Activated CD8-positive, alpha-beta memory T cell treated with anti-CD3 and anti-CD28 coated beads for 1 hour (primary cell): Measurements from ENCODE around the gene USP54.
"Not testable (repeated sequence)": the region's sequence is repeated elsewhere in the genome, so short reads cannot be mapped to it uniquely, and the experiment has no call there.

Experiments
- DNase-seq, 2 donors: peaks; one replicate each; pipeline ENCODE4 v3.0.0-alpha.2; 2020; ENCODE audit warnings: low read depth in 1 of 2; ENCODE audit errors: extremely low read depth in 1 of 2

The USP54 gene, protein sequence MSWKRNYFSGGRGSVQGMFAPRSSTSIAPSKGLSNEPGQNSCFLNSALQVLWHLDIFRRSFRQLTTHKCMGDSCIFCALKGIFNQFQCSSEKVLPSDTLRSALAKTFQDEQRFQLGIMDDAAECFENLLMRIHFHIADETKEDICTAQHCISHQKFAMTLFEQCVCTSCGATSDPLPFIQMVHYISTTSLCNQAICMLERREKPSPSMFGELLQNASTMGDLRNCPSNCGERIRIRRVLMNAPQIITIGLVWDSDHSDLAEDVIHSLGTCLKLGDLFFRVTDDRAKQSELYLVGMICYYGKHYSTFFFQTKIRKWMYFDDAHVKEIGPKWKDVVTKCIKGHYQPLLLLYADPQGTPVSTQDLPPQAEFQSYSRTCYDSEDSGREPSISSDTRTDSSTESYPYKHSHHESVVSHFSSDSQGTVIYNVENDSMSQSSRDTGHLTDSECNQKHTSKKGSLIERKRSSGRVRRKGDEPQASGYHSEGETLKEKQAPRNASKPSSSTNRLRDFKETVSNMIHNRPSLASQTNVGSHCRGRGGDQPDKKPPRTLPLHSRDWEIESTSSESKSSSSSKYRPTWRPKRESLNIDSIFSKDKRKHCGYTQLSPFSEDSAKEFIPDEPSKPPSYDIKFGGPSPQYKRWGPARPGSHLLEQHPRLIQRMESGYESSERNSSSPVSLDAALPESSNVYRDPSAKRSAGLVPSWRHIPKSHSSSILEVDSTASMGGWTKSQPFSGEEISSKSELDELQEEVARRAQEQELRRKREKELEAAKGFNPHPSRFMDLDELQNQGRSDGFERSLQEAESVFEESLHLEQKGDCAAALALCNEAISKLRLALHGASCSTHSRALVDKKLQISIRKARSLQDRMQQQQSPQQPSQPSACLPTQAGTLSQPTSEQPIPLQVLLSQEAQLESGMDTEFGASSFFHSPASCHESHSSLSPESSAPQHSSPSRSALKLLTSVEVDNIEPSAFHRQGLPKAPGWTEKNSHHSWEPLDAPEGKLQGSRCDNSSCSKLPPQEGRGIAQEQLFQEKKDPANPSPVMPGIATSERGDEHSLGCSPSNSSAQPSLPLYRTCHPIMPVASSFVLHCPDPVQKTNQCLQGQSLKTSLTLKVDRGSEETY (N-terminal part only)

DNA sequence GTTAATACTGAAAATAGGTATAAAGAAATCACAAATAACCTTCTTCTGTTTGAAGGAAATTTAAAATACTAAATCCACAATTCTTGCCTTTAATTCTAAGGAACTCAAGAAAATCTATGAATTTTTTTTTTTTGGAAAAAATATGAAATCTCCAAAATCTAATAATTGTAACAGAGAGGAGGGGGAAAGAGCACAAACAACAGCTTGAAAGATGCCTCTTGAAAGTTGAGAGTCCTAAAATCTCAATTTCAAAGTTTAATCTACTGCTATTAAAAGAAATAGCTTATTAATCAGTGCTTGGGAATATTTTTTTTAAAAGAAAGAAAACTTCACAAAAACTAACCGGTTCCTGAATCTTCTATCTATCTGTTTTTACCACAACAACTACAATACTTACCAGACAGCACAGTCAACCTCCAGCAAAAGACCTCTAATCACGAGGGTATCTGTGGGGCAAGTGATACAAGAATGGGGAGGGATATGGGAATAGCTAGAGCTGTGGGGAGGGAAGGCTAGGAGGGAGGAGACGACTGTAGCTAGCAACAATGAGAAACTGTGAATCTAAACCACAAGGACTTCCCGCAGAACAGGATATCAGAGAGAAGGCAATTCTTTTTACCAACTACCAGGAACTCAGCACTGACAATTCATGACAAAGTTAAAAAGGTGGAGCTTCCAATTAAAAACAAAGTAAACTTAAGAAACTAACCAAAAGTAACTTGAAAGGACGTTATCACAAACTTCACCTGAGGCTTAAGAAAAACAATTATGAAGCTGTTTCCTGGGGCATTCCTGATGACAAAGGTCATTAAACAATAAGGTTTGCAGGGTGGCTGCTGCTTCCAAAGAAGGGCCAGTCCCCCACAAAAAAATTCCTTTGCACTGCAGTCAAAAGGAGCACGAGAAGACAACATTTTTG, at the start of gene USP54:
USP54 (minus strand) TSS at position 462 of the 919 bp plus-strand sequence. CDS start 15,684 bp downstream, outside the sequence.
- no peak for DNase-seq

DNA sequence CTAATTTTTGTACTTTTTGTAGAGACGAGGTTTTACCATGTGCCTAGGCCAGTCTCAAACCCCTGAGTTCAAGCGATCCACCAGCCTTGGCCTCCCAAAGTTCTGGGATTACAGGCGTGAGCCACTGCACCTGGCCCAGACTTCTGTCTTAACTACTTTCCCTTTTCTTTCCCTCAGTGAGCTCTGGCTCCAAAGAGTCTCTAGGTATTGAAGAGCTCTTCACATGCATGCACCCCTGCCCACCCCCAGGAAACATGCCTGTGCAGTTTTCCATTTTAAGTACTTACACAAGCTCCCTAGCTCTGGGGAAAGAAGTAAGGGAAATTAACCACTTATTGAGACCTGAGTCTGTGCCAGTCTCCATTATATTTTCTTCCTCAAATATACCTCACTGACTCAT, 48.1 kb upstream of the USP54 start:
- no peak for DNase-seq

DNA sequence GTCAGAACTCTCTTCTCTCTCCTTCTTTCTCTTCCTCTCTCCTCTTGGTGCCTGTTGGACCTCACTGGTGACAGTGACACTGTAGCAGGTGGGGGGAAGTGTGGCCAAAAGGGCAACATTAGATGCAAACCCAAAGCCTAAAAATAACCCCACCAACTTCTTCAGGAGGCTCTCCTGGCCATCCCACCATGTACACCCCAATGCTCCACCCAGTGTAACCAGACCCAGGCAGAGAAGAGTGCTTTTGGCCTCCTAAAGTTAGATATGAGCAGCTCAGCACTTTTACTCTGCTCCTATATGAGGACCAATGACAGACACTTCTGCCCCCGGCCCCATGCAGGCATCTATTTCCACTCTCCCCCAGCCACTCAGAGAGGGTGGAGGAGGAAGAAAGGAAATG, 44.6 kb upstream of the USP54 start:
- DNase-seq: no peak

DNA sequence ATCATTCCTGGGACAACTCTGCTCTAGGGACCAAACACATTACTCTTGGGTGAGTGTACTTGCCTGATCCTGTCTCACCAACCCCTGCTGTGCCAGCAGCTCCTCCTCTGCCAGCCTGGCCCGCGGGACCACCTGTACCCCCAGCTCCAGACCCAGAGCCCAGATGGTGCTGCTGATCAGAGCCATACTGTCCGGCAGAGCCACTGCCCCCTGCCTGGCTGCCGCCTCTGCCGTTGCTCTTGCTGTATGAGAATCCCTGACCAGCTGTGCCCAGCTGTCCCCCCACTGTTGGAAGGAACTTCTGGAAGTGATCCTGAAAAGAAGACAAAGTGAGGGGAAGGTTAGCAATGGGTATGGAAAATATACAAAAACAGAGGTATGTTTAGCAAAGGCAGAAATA, 43.3 kb upstream of the USP54 start:
- DNase-seq: no peak

DNA sequence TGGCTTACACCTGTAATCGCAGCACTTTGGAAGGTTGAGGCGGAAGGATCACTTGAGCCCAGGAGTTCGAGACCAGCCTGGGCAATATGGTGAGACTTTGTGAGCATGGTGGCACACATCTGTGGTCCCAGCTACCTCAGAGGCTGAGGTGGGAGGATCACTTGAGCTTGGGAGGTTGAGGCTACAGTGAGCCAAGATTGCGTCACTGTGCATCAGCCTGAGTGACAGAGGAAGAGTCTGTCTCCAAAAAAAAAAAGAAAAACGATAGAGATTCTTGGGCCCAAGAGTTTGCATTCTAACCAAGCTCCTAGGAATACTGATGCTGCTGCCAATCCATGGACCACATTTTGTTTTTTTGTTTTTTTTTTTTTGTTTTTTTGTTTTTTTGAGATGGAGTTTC, 38.0 kb upstream of the USP54 start:
- no peak for DNase-seq

DNA sequence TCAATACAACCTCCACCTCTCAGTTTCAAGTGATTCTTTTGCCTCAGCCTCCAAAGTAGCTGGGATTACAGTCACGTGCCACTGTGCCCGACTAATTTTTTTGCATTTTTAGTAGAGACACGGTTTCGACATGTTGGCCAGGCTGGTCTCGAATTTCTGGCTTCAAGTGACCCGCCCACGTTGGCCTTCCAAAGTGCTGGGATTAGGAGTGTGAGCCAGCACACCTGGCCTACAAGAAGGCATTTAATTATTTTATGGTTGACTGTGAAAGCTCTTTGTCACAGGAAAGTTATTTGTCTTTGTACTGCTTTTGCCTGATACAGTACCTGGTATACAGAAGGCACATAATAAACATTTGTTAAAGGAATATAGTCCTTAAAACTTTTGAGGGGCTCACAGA, 37.3 kb upstream of the USP54 start:
- DNase-seq: no peak

DNA sequence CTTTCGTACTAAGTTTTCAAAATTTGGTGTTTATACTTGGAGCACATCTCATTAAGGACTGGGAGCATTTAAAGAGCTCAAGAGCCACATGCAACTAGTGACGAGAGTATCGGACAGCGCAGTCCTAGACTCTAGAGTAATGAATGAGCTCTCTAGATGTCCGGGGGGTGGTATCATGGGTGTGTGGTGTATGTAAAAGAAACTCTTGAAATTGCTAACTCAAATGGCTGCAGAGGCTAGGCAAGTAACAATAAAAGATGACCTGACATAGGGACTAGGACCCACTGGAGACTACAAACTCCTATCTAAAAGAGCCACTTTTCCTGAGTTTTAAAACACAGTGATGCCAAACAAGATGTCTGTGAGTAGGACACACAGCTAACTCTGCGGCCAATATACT, 36.2 kb upstream of the USP54 start:
- DNase-seq: no peak

DNA sequence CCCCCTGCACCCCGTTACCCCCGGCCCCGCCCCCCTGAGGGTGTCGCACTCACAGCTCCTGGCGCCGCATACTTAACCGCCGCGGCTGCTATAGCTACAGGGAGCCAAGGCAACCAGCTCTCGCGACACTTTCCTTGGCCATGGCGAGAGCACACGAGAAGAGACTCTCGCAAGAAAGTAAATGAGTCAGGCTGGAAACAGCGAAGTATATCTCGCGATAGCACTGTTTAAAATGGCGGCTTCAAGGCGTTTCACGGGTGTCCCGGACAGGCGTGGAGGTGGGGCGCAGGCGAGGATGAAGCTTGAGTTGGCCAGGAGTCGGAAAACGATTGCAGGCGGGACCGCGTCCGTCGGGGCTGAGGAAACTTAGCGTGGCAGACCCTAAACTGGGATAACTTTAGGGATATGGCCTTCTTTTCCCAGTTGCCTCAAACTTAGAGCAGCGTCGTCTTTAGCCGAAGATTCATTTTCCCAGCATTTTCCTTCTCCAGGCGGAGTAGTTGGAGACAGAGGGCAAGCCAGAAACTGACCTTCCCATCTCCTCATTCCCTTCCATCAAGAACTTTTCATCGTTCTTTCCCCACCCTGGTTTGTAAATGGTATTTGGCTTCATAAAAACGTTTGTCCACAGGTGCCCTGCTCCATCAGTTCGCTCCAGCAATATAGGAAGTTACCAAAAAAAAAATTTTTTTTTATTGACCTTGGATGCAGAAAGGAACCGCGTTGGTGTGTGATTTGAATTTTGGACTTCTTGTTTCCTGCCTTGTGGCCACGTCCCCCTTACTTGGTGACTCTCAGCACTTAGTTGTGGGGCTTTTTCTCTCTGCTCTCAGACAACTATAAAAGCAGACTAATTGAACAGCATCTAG, 35.0 kb upstream of the USP54 start:
- peak; percentile 84 to 85 for DNase-seq

DNA sequence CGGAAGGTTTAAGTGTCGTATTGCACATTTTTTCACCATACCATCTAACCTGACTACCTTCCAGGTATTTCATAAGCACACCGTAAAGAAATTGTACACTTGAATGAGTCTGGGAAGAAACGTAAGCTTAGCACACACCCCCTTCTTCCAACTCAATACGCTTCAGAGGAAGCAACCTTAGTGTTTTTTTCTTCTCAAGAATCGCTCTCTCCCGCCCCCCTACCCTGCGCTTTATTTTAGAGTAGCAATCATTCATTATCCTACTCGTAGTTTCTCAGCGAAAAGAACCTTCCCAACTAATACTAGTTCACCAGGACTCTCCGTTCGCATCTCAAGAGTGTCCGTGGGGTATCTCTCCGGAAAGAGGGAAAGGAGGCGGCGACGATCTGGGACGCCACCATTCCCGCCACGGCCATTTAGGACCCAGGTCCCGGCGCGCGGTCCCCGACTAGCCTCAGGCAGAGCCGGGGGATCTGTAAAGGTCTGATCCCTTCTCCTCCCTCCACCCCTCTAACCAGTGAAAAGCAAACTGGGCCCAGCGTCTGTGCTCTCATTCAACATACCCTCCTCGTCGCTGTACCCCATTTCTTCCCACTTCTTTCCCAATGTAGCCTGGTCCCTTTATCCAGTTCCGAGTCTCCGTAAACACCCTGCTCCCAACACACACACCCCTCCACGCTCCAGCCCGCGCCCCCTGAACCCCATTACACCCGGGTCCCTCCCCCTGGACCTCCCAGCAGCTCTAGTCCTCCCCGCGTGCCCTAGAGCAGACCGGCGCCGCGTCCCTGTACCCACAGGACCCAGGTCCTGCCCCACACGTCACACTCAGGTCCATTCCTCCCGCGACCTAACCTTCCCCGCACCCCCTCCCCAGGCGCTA, 34.1 kb upstream of the USP54 start:
- no peak for DNase-seq

DNA sequence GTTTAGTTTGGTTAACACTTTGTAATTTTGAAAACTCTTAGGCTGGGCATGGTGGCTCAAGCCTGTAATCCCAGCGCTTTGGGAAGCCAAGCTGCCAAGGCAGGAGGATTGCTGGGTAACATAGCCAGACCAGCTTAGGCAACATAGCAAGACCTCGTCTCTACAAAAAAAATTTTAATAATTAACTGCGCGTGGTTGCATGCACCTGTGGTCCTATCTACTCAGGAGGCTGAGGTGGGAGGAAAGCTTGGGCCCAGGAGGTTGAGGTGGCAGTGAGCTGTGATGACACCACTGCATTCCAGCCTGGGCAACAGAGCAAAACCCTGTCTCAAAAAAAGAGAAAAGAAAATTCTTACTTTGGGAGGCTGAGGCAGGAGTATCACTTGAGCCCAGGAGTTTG, 31.9 kb upstream of the USP54 start:
- DNase-seq: no peak

DNA sequence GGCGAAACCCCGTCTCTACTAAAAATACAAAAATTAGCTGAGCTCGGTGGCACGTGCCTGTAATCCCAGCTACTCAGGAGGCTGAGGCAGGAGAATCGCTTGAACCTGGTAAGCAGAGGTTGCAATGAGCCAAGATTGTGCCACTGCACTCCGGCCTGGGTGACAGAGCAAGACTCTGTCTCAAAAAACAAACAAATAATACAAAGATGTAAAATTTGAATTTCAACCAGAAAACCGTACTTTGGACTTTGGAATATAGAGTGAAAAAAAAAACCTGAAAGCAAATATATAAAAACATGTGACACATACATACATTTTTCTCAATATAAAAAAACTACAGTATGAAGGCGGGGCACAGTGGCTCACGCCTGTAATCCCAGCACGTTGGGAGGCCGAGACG, 29.8 kb upstream of the USP54 start:
- DNase-seq: not testable (repeated sequence)

DNA sequence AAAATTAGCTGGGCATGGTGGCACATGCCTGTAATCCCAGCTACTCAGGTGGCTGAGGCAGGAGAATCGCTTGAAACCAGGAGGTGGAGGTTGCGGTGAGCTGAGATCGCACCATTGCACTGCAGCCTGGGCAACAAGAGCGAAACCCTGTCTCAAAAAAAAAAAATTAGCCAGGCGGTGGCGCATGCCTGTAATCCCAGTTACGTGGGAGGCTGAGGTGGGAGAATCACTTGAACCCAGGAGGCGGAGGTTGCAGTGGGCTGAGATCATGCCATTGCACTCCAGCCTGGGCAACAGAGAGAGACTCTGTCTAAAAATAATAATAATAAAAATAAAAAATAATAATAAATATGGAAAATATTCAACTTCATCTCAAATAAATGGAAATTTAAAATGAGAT, 26.0 kb upstream of the USP54 start:
- not testable (repeated sequence) for DNase-seq

DNA sequence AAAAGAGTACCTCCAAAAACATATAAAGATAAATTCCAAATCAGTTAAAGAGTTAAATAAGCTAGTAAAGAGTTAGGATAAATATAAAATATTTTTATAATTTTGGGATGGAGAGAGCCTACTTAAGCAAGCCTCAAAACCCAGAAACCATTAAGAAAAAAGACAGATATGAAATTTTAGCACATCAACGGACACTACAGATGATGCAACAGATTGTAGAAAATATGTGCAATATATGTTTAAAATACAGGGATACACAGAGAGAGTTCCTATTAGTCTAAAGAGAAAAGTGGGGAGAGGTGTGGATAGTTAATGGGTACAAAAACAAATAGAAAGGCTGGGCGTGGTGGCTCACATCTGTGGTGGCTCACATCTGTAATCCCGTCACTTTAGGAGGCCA, 23.6 kb upstream of the USP54 start:
- no peak for DNase-seq

DNA sequence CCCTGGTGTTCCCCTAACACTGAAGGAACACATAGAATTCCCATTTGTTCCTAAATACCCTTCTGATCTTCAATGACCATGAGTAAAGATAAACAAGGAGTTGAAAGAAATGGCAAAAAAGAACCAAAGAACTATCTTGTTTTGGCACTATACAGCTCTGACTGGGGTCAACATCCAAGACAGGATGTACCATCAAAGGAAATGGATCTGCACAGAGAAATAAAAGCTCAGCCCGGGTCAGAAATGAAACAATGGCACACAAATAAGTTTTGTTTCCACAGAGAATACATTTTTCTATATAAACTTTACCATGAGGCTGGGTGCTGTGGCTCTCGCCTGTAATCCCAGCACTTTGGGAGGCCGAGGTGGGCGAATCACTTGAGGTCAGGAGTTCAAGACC, 18.0 kb upstream of the USP54 start:
- no peak for DNase-seq

DNA sequence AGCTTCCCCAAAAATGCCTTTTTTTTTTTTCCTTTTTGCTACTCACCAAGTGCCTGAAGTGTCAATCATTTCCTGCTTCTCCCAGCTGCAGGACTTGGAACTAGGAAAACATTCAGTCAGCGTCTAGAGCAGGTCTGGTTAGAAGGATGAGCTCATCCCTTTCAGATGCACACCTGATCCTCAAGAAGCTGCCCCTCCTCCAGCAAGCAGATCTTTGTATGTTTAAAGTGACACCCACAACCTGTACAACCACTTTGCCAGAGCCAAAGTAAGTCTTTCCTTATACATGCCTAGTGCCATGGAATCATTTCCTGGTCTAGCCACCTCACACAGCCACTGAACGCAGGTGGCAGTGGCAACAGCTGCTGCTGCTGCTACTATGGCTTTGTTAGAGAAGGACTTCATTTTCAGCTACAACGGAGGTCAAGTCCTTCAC, 10.4 kb upstream of the USP54 start:
- no peak for DNase-seq

DNA sequence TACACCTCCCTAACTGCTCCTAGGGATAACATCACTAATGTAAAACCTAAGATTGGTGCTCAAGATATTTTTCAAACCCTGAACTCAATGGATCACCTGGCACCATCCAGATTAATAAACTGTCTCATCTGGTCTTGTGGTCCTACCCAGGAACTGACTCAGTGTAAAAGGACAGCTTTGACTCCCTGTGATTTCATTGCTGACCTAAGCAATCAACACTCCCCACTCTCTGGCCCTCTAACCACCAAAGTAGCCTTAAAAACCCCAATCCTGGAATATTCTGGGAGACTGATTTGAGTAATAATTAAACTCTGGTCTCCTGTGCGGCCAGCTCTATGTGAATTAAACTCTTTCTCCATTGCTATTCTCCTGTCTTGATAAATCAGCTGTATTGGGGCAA, 6.2 kb upstream of the USP54 start:
- no peak for DNase-seq

DNA sequence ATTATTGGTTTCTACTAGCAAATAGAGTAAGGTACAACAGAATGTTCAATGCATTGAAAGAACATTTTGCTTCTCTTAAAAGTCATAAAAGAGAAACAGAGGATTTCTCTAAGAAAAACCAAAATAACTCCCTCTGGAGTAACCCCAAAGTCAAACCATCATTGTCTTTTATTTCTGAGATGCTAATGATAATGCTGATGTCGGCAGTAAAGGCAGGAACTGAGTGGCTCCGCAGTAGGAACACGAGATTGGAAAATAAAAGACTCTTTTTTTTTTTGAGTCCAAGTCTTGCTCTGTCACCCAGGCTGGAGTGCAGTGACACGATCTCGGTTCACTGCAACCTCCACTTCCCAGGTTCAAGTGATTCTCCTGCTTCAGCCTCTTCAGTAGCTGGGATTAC, 2.7 kb upstream of the USP54 start:
- DNase-seq: no peak

DNA sequence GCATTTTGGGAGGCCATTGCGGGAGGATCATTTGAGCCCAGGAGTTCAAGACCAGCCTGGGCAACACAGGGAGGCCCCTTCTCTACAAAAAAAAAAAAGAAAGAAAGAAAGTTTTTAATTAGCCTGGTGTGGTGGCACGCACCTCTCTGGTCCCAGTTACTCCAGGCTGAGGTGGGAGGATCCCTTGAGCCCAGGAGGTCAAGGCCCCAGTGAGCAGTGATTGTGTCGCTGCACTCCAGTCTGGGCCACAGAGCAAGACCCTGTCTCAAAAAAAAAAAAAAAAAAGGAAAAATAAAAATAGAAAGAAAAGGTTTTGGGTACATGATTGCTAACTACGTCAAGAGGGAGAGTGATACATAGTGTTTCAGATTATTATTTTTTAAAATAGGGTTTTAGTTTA, 2.0 kb upstream of the USP54 start:
- DNase-seq: no peak
